ENCODE results near the gene ELAC2.

GRCh38 chr17:12979246-12979645 lies 38.6 kb downstream of the ELAC2 start:
- TF ChIP-seq CTCF (IDR thresholded peaks at IDR 0.05), result no peak
- no peak for TF ChIP-seq ZFX (IDR thresholded peaks at IDR 0.05; ENCODE audit: borderline replicate concordance)

All from 22Rv1 (cell line).